KMS-11 (cell line): ENCODE data around the gene LRRC8B.
"Not testable (repeated sequence)": the region's sequence is repeated elsewhere in the genome, so short reads cannot be mapped to it uniquely, and the experiment has no call there.

Experiments used
- H2AFZ ChIP-seq: fragments of 200-600 bp; sonication (generic); 2 replicates; pipeline ENCODE4 v1.6.1; 2016; ENCODE audit warnings: antibody characterized with exemption, mixed run types, low read depth
- H3K27ac ChIP-seq: fragments of 200-600 bp; sonication (generic); 2 replicates; pipeline ENCODE4 v1.6.1; 2016; ENCODE audit warnings: mild to moderate bottlenecking, mixed run types
- H3K27me3 ChIP-seq: fragments of 200-600 bp; sonication (generic); 2 replicates; pipeline ENCODE4 v1.6.1; 2017; ENCODE audit warnings: mild to moderate bottlenecking, low read depth, mixed run types, moderate library complexity; ENCODE audit not compliant: insufficient read depth
- H3K36me3 ChIP-seq: fragments of 200-600 bp; sonication (generic); 2 replicates; pipeline ENCODE4 v1.6.1; 2017; ENCODE audit warnings: mild to moderate bottlenecking, mixed run types; ENCODE audit not compliant: insufficient read depth
- H3K4me1 ChIP-seq: fragments of 200-600 bp; sonication (generic); 2 replicates; pipeline ENCODE4 v1.6.1; 2016; ENCODE audit warnings: mild to moderate bottlenecking, low read depth, mixed run types; ENCODE audit not compliant: poor library complexity, severe bottlenecking
- H3K4me2 ChIP-seq: fragments of 200-600 bp; sonication (generic); 2 replicates; pipeline ENCODE4 v1.7.0; 2016; ENCODE audit warnings: mild to moderate bottlenecking, mixed run types
- H3K4me3 ChIP-seq: fragments of 200-600 bp; sonication (generic); IDR thresholded peaks from 2 replicates; pipeline ENCODE4 v1.6.1; 2017; ENCODE audit warnings: low read depth, low read length, mixed read lengths; ENCODE audit not compliant: insufficient read depth
- H3K79me2 ChIP-seq: fragments of 200-600 bp; sonication (generic); 2 replicates; pipeline ENCODE4 v1.6.1; 2016; ENCODE audit warnings: low read depth, mixed run types; ENCODE audit not compliant: insufficient read depth
- H3K9ac ChIP-seq: fragments of 200-600 bp; sonication (generic); 2 replicates; pipeline ENCODE4 v1.6.1; 2016; ENCODE audit warnings: mild to moderate bottlenecking, mixed run types
- H4K20me1 ChIP-seq: fragments of 200-600 bp; sonication (generic); 2 replicates; pipeline ENCODE4 v1.6.1; 2016; ENCODE audit warnings: mild to moderate bottlenecking, mixed run types; ENCODE audit not compliant: insufficient read depth
- CTCF ChIP-seq: fragments of 200-600 bp; sonication (generic); conservative IDR thresholded peaks from 2 replicates; pipeline ENCODE4 v1.6.1; 2017; ENCODE audit warnings: low read depth, mild to moderate bottlenecking, antibody characterized with exemption, low read length, moderate library complexity, mixed read lengths

LRRC8B gene

GRCh38 chr1:89512996-89513720 is 11.5 kb upstream of the LRRC8B start:
- H3K79me2 ChIP-seq, result no peaks in the 10 kb centered on the region
- no peak for TF ChIP-seq CTCF
- no peak overlapping the region for H3K4me3 ChIP-seq
- no peaks in the 10 kb centered on the region for H3K4me1 ChIP-seq
- no peaks in the 10 kb centered on the region for H3K27me3 ChIP-seq
- H3K36me3 ChIP-seq, result no peaks in the 10 kb centered on the region
- no peak overlapping the region for H3K9ac ChIP-seq
- H2AFZ ChIP-seq, result no peak overlapping the region
- no peaks in the 10 kb centered on the region for H4K20me1 ChIP-seq
- H3K27ac ChIP-seq, result no peak overlapping the region
- no peak overlapping the region for H3K4me2 ChIP-seq

DNA sequence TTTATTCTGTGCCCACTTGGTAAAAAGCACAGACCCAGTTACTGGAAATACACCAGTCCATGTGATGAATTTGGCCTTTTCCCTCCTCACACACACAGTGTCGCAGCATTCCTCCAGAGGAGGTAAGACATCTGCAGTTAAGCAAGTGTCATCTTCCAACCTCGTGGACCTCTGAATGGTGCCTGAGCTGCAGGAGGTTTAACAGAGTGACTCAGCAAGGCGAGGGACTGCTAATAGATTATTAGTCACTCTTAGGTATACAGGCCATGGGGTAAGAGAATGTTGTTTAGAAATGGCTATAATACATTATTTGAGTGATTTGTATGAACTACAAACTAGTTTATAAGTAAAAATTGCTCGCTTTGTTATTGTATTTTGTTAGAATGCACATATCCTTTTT is 8.6 kb upstream of the LRRC8B start:
- Histone ChIP-seq H3K4me2 (no peak overlapping the region), H4K20me1 (no peaks in the 10 kb centered on the region), H3K9ac (no peak overlapping the region), H3K79me2 (no peaks in the 10 kb centered on the region), H2AFZ (no peak overlapping the region), H3K4me3 (no peak overlapping the region), H3K27ac (no peak overlapping the region), H3K4me1 (no peaks in the 10 kb centered on the region), H3K36me3 (no peaks in the 10 kb centered on the region), H3K27me3 (no peaks in the 10 kb centered on the region)
- TF ChIP-seq CTCF, result no peak

GRCh38 chr1:89518221-89518631 is 6.4 kb upstream of the LRRC8B start:
- Histone ChIP-seq H4K20me1 (no peaks in the 10 kb centered on the region), H3K9ac (no peak overlapping the region), H3K27me3 (no peaks in the 10 kb centered on the region), H3K4me1 (no peaks in the 10 kb centered on the region), H3K36me3 (no peaks in the 10 kb centered on the region), H3K4me3 (no peak overlapping the region), H3K27ac (no peak overlapping the region), H3K4me2 (no peak overlapping the region), H3K79me2 (no peaks in the 10 kb centered on the region), H2AFZ (no peak overlapping the region)
- TF ChIP-seq CTCF, result no peak

DNA sequence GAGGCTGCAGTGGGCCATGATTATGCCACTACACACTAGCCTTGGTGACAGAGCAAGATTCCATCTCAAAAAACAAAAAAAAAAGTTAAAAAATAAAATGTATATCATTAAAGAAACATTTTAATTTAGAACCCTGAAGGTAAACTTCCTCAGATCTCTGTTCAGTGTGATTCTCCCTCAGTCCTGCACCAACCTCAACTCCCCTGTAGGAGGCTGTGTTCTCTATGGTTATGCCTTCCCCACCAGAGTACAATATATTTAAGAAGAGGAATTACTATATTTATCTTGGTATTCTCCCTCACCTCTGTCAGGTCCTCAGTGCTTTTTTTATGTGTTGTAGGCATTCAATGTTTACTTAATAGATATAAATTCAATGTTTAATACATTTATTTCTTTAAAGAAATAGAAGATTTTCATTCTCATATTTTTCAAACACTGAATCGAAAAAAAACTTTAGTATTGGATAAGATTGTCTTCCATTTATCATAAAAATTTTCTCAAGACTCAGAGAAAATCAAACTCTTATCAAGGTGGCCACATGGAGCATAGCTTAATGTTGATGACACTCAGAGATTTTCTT is 4.8 kb upstream of the LRRC8B start:
- no peaks in the 10 kb centered on the region for H3K27me3 ChIP-seq
- no peak overlapping the region for H3K4me3 ChIP-seq
- no peaks in the 10 kb centered on the region for H3K36me3 ChIP-seq
- no peak overlapping the region for H3K4me2 ChIP-seq
- H3K27ac ChIP-seq, result no peak overlapping the region
- H3K9ac ChIP-seq, result no peak overlapping the region
- H2AFZ ChIP-seq, result no peak overlapping the region
- TF ChIP-seq CTCF, result no peak; the same call in 1 of the 2 replicates
- no peaks in the 10 kb centered on the region for H3K79me2 ChIP-seq
- peaks cover 6% of the 10 kb centered on the region for H3K4me1 ChIP-seq
- no peaks in the 10 kb centered on the region for H4K20me1 ChIP-seq

DNA sequence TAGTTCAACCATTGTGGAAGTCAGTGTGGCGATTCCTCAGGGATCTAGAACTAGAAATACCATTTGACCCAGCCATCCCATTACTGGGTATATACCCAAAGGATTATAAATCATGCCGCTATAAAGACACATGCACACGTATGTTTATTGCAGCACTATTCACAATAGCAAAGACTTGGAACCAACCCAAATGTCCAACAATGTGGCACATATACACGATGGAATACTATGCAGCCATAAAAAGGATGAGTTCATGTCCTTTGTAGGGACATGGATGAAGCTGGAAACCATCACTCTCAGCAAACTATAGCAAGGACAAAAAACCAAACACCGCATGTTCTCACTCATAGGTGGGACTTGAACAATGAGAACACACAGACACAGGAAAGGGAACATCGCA is 2.7 kb upstream of the LRRC8B start:
- H4K20me1 ChIP-seq, H3K4me2 ChIP-seq, H3K27me3 ChIP-seq: not testable (repeated sequence)

More for the DNA sequence above, 2.7 kb upstream of the LRRC8B start:
- peaks cover 20% of the 10 kb centered on the region for H3K4me1 ChIP-seq
- not testable (repeated sequence) for H3K79me2 ChIP-seq, H3K36me3 ChIP-seq, H3K27ac ChIP-seq, H3K4me3 ChIP-seq, H3K9ac ChIP-seq, H2AFZ ChIP-seq
